HepG2 (cell line): ENCODE measurements around the gene SLC48A1. TPM values are rescaled to one million over a fixed set of nuclear protein-coding genes. Genes with fewer than 3 reads are reported as not detected.

ENCODE experiments used
- ATAC-seq: fragments of 200-7000 bp; cut with Tn5 transposase; 3 replicates; pipeline ENCODE4 v1.9.1; 2020; ENCODE audit warnings: mild to moderate bottlenecking, moderate library complexity
- BruUV-seq: library from RNA; stranded (reverse); fragments of 400-500 nt; replicated peaks from 2 replicates; lab custom pipeline; 2021; lab: Mats Ljungman, UMichigan
- CTCF ChIA-PET: fragments of 300-600 bp; formaldehyde crosslinking; extraction: SDS; loops from one replicate; lab custom pipeline; 2021; ENCODE audit warnings: low total read pairs, inconsistent platforms, low intra/inter-chr PET ratio; lab: Yijun Ruan, JAX
- POLR2A ChIA-PET: fragments of 350-600 bp; sonication (Branson Sonifier 250); formaldehyde crosslinking; loops from one replicate; lab custom pipeline; 2020; ENCODE audit warnings: antibody characterized with exemption, inconsistent platforms; lab: Yijun Ruan, JAX
- DNase-seq: peaks from one replicate; pipeline ENCODE4 v3.0.0-alpha.2; 2015; ENCODE audit warnings: low spot score
- FAIRE-seq: peaks from 3 replicates; lab custom pipeline; 2011; peaks lifted over from hg19 to GRCh38; lab: Jason Lieb, UNC
- H2AFZ ChIP-seq: one replicate; pipeline ENCODE4 v1.6.1; 2011; ENCODE audit warnings: low read length, inconsistent platforms
- H3K27ac ChIP-seq: fragments of 300-600 bp; 3 replicates; pipeline ENCODE4 v1.8.0; 2011; ENCODE audit warnings: mixed run types, mild to moderate bottlenecking, mixed read lengths, low read length, inconsistent platforms; ENCODE audit not compliant: insufficient read depth; ENCODE audit errors: extremely low read length
- H3K27me3 ChIP-seq, 2 experiments: fragments of 200-600 bp in 1 of 2; 2 replicates in 1 of 2; 3 replicates in 1 of 2; pipeline versions ENCODE4 v1.6.0 to v1.8.0; 2011; ENCODE audit warnings: low read length in 2 of 2, mild to moderate bottlenecking in 2 of 2, moderate library complexity in 2 of 2, inconsistent platforms in 1 of 2; ENCODE audit not compliant: insufficient read depth in 2 of 2, control insufficient read depth in 1 of 2
- H3K36me3 ChIP-seq, 2 experiments: fragments of 200-600 bp in 1 of 2; replicated peaks in 1 of 2; 2 replicates in 1 of 2; 3 replicates in 1 of 2; pipeline versions ENCODE4 v1.5.1 to v1.8.0; 2011; ENCODE audit warnings: low read length in 2 of 2, inconsistent platforms in 1 of 2; ENCODE audit not compliant: insufficient read depth in 2 of 2, control insufficient read depth in 1 of 2
- H3K4me1 ChIP-seq: 2 replicates; pipeline ENCODE4 v1.5.1; 2012; ENCODE audit warnings: low read length, inconsistent platforms; ENCODE audit not compliant: insufficient read depth
- H3K4me2 ChIP-seq: 2 replicates; pipeline ENCODE4 v1.6.0; 2011; ENCODE audit warnings: low read depth, low read length, inconsistent platforms
- H3K4me3 ChIP-seq, 3 experiments: fragments of 200-600 bp in 1 of 3; sonication (generic), shearing (Covaris generic) in 1 of 3; replicated peaks in 1 of 3; 2 replicates each; pipeline ENCODE4 v1.5.1; 2011 to 2016; ENCODE audit warnings: low read length in 3 of 3, inconsistent platforms in 2 of 3, low read depth in 2 of 3, mild to moderate bottlenecking in 2 of 3, control low read depth in 1 of 3, mixed read lengths in 1 of 3; ENCODE audit not compliant: insufficient read depth in 1 of 3
- H3K79me2 ChIP-seq: one replicate; pipeline ENCODE4 v1.6.1; 2011; ENCODE audit warnings: low read length, inconsistent platforms; ENCODE audit not compliant: insufficient read depth
- H3K9ac ChIP-seq: 2 replicates; pipeline ENCODE4 v1.6.0; 2011; ENCODE audit warnings: mild to moderate bottlenecking, low read depth, low read length, inconsistent platforms; ENCODE audit not compliant: insufficient read depth
- H3K9me3 ChIP-seq: 2 replicates; pipeline ENCODE4 v1.5.1; 2012; ENCODE audit warnings: mild to moderate bottlenecking, low read length
- H4K20me1 ChIP-seq: 2 replicates; pipeline ENCODE4 v1.6.0; 2011; ENCODE audit warnings: inconsistent platforms, mild to moderate bottlenecking, low read length, moderate library complexity; ENCODE audit not compliant: insufficient read depth
- AKNA ChIP-seq: sonication (generic); formaldehyde crosslinking; IDR thresholded peaks from 2 replicates; pipeline ENCODE4 v1.4.0; 2020; ENCODE audit warnings: missing genetic modification reagents, borderline replicate concordance
- MAFF ChIP-seq: IDR thresholded peaks from 2 replicates; pipeline ENCODE4 v1.6.1; 2011; ENCODE audit warnings: low read depth, low read length, improper control_type of control experiment
- MAFK ChIP-seq, 2 experiments: IDR thresholded peaks in 1 of 2; conservative IDR thresholded peaks in 1 of 2; 2 replicates each; pipeline ENCODE4 v1.6.1; 2011; ENCODE audit warnings: improper control_type of control experiment in 2 of 2, low read length in 2 of 2
- MED13 ChIP-seq: sonication (generic); formaldehyde crosslinking; IDR thresholded peaks from 2 replicates; pipeline ENCODE4 v1.5.0; 2020; ENCODE audit warnings: missing genetic modification reagents
- ZBTB2 ChIP-seq: sonication (generic); formaldehyde crosslinking; IDR thresholded peaks from 2 replicates; pipeline ENCODE4 v1.8.0; 2022; ENCODE audit warnings: low read depth, missing genetic modification reagents
- ZFAT ChIP-seq: sonication (generic); formaldehyde crosslinking; conservative IDR thresholded peaks from 2 replicates; pipeline ENCODE4 v1.8.1; 2023; ENCODE audit warnings: missing genetic modification reagents, inconsistent platforms
- WGBS: methylation state at CpG from one replicate; pipeline ENCODE4 v1.1.6; 2017; ENCODE audit warnings: low lambda C conversion rate; 5-methylcytosine and 5-hydroxymethylcytosine counted together
- in situ Hi-C: cut with HindIII; loops from 2 replicates; pipeline ENCODE4 v1.10.0; 2017; ENCODE audit warnings: low pct_unique_long_range_greater_than_20kb; ENCODE audit not compliant: extremely low pct_ligation_motif_present
- intact Hi-C: fragments of 100-400 bp; cut with micrococcal nuclease; formaldehyde crosslinking; loops from one replicate; pipeline ENCODE4 v1.10.0; 2022; ENCODE audit not compliant: unreplicated experiment
- polyA plus RNA-seq, 8 experiments: library from polyadenylated mRNA; depleted of rRNA in 3 of 8; stranded (reverse) in 7 of 8; unstranded in 1 of 8; fragments of >200 nt; fragmentation: Illumina TruSeq in 4 of 8; extraction: Trizol in 4 of 8; gene quantifications; 2 replicates each; pipeline versions ENCODE4 v1.2.1 to v1.2.3, GENCODE V29; 2011 to 2016; ENCODE audit warnings: low read depth in 4 of 8, missing spikeins in 1 of 8, mixed read lengths in 1 of 8; ENCODE audit not compliant: insufficient read depth in 1 of 8
- total RNA-seq, 5 experiments: library from RNA; depleted of rRNA; stranded (reverse); fragments of >200 nt; fragmentation: Illumina TruSeq; extraction: Trizol; gene quantifications; 2 replicates each; pipeline ENCODE4 v1.2.3, GENCODE V29; 2016; ENCODE audit warnings: low read depth in 1 of 5
- TF ChIP-seq, protein P1 (sequence below): sonication (generic); formaldehyde crosslinking; conservative IDR thresholded peaks from 2 replicates; pipeline ENCODE4 v1.8.0; 2022; ENCODE audit warnings: low read depth, missing genetic modification reagents

Gene SLC48A1
- total and polyA plus RNA-seq, 2 of the 13 experiments (the other 11 are each of a cell fraction or from before 2014, with no cell fraction given) = 2.2 to 3.7 TPM

GRCh38 chr12:47771304-47771703 is 1.7 kb upstream of the SLC48A1 start:
- intact Hi-C loops = no loop called here
- POLR2A ChIA-PET = no interaction called here
- H3K4me3 ChIP-seq = no peak overlapping the region
- BruUV-seq = no TSS peak
- FAIRE-seq (no peak), DNase-seq (no peak), ATAC-seq (no peak)
- no peaks in the 10 kb centered on the region for H3K36me3 ChIP-seq
- H3K79me2 ChIP-seq = no peaks in the 10 kb centered on the region
- H3K9me3 ChIP-seq = no peaks in the 10 kb centered on the region
- WGBS = 86% methylated on average over 6 of the region's 6 CpGs
- in situ Hi-C loops = no loop called here
- CTCF ChIA-PET = no interaction called here
- H3K4me2 ChIP-seq = no peak overlapping the region
- peak; percentile 70 to 72; a peak in 3 of 4 replicates for TF ChIP-seq MAFK (conservative IDR thresholded peaks at IDR 0.05 in 1 of 2, IDR thresholded peaks at IDR 0.05 in 1 of 2; ENCODE audit: low read length in 2 of 2)
- TF ChIP-seq ZFAT (CRISPR knock-in tag) = no peak
- no peak for TF ChIP-seq AKNA (CRISPR knock-in tag)
- no peak for TF ChIP-seq ZBTB2 (CRISPR knock-in tag)
- TF ChIP-seq, protein P1, sequence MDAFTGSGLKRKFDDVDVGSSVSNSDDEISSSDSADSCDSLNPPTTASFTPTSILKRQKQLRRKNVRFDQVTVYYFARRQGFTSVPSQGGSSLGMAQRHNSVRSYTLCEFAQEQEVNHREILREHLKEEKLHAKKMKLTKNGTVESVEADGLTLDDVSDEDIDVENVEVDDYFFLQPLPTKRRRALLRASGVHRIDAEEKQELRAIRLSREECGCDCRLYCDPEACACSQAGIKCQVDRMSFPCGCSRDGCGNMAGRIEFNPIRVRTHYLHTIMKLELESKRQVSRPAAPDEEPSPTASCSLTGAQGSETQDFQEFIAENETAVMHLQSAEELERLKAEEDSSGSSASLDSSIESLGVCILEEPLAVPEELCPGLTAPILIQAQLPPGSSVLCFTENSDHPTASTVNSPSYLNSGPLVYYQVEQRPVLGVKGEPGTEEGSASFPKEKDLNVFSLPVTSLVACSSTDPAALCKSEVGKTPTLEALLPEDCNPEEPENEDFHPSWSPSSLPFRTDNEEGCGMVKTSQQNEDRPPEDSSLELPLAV (CRISPR knock-in tag) = no peak
- peak; percentile 56 for TF ChIP-seq MAFF
- no peak for TF ChIP-seq MED13 (CRISPR knock-in tag)
- H2AFZ ChIP-seq = no peak overlapping the region
- peaks cover 64% of the 10 kb centered on the region for H3K4me1 ChIP-seq
- no peaks in the 10 kb centered on the region for H4K20me1 ChIP-seq
- peaks cover 3 to 8% of the 10 kb centered on the region in 2 experiments; a peak in 3 of 5 replicates for H3K27me3 ChIP-seq
- H3K27ac ChIP-seq = no peak overlapping the region
- H3K9ac ChIP-seq = no peak overlapping the region
